Activated CD4-positive, alpha-beta T cell treated with anti-CD3 and anti-CD28 coated beads, Interleukin-10, Interleukin-2, amounts not matched to agents 100 ng/mL and 50 ng/mL, durations not matched to agents 16 hours and 8 hours (primary cell): Measurements from ENCODE around the gene ZNF469.

Experiments used
- DNase-seq: peaks from one replicate; pipeline ENCODE4 v3.0.0-alpha.2; 2020

Gene ZNF469

DNA sequence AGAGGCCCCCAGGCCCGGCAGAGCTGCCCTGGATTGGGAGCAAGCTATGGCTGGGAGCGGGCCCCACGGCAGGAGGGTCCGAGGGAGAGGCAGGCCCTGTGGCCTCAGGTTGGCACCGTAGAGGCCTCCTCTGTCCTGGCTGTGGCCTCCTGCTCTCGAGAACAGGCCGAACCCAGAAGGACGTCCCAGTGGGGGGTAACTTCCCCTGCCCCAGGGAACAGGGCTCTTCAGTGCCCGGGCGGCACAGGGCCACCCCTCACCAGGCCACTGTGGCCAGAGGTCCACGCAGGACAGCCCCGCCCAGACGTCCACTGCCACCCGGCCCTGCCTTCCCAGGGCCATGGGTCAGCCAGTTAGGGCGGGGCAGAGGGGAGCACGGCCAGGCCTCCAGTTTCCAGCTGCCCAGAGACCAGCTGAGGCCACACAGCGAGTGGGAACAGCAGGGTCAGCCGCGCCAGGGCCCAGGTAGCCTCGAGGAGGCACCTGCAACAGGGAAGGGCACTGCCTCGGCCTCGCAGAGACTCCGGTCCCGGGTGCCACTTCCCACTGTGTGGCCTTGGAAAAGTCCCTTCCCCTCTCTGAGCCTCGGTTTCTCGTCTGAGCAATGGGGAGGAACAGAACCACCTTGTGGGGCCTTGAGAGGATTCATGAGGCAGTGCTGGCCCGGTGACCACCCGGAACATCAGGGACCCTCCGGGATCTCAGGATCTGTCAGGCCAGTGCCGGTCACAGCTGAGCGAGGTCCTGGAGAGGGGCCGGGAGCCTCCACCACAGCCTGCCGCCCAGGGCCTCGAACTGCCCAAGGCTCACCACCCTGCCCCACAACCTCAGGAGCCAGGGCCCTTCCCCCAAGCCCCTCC is 32.0 kb downstream of the ZNF469 start:
- DNase-seq: no peak

DNA sequence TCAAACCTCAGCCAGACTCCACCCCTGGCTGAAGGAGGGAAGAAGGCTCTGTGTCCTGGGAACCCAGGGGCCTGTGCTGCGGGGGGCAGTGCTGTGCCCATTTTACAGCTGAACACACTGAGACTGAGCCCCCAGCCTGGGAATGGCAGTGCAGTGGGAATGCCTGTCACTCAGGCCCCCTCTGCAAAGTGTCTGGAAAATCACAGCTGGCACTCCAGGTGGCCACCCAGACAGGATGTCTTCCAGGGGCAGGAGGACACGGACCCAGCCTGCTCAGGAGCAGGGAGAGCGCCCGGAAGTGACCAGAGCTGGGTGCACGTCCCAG is 32.6 kb downstream of the ZNF469 start:
- no peak for DNase-seq

DNA sequence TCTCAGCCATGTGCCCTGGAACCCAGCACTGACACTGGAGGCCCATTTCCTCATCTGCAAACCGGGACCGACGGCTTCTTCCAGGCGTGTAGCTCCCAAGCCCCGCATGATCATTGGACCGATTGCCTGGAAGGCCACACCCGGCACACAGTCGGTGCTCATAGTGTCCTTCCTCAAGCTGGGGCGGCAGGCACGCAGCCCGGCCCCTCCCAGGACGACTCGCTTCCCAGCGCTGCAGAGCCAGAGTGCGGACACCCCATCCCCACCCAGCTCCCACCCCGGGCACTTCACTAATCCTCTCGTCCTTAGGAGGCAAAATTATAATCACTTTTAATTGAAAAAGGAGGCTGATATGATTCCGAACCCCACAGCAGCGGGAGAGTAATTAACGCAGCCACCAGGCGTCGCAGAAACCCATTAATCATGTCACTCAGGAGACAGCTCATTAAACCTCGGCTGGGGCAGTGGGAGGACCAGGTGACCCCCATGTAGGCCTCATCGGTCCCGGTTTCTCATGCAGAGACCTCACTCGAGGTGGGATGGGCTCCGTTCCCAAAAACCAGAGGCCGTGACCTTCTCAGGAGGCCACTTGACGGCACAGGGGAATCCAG is 33.1 kb downstream of the ZNF469 start:
- no peak for DNase-seq

DNA sequence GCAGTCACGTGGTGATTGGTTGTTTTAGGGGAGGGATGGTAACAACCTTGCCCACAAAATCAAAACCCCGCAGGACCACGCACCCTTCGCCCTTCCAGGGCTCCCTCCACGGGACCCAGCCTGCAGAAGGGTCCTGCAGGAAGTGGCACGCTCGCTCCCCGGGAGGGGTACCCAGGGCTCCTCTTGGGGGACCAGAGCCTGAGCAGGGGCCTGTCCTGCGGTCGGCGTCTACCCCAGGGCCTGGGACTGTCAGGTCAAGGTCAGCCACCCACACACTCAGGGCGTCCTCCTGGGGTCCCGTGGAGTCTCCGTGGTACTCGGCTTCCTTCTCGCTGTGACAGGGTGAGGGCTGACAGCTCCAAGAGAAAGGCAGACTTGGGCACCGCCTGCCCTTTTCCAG is 33.9 kb downstream of the ZNF469 start:
- DNase-seq: no peak

DNA sequence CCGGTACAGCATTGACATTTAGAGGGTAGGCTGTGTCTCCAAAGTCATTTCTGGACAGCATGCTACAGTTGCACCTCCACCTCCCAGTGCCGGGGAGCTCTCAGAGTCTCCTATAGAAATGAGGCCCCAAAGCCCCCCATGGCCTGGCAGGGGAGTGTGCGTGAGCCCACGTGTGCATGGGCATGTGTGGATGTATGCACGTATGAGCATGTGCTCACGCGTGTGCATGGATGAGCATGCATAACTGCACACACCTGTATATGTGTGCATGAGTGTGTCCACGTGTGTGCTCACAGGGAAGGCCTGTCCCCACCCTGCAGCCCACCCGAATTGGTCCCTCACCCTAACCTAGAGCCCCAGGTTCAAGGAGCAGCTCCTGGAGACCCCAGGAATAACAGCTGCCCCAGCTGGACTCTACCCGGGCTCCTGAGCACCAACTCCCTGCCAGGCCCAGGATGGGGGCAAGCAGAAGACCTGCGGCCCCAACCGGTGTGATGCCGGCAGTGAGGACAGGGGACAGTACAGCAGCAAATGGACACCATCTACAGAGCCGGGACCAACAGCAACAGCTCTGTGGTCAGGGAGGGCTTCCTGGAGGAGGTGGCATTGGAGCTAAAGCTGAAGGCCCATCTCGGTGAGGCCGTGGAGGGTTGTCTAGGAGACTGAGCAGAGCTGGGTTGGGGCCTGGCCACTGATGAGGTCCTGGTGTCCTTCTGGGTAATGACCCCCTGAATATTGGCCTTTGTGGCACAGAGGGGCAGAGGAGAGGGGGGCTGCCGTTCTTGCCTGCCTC is 35.1 kb downstream of the ZNF469 start:
- DNase-seq: no peak

DNA sequence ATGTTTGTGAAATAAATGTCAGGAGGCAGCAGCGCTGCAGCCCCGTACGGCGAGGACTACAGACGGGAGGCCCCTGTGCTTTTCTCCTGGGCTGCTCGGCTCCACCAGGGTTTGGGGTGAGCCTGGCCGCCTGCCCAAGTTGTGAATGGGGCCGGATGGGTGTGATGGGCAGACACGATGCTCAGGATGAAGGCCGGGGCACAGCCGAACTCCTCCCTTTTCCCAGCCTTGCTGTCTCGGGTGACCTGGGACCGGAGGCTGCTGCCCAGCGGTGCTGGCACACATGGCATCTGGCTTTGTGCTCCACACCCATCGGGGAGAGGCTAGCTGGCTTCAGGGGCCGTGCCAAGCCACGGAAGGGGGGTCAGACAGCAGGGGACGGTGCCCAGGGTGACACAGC is 36.1 kb downstream of the ZNF469 start:
- DNase-seq: no peak

DNA sequence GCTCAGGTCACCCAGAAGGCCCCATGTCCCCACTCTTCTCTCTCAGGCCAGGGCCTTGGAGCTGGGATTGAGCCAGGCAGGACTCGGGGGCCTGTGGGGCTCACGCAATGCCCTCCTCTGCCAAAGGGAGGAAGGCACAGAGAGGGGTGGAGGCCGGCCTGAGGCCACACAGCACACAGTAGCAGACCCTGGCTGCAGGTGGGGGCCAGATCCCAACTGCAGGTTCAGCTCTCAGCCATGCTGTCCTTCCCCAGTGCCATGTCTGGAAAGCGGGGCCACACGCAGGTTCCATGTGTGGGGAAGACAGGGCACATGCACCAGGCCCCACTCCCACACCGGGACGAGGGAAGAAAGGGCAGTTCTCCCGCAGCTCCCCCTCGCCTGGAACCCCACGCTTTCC is 37.0 kb downstream of the ZNF469 start:
- no peak for DNase-seq

DNA sequence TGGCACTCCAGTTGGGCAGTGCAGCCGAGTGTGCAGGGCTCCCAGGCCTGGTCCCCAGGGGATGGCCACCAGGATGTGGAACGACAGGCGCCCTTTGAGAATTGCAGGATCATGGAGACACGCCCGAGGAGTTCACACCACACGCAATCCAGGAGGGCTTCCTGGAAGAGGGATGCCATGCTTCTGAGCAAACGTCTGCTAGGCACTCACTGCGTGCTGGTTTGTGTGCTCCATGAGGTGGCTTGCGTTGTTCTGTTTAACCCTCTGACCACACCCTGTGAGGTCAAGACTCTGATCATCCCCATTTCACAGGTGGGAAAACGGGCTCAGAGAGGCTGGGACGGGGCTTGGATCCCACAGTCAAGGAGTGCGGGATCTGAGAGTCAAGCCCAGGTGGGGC is 37.7 kb downstream of the ZNF469 start:
- no peak for DNase-seq

DNA sequence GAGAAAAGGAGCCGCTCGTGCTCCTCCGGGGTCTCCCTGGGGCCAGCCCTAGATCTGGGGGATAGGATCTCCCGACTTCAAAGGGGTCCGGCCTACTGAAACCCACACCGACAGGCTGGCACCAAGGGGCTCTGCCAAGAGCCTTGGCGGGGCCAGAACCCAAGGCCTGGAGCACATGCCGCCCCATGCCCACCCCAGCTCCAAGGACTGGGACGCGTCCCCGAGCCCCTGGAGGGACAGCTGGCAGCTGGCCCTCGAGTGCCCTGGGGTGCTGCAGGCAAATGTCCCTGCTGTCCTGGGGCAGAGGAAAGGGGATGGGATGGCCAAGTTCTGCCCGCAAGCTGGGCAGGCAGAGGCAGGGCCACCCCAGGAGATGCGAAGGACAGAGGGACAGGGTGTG is 38.5 kb downstream of the ZNF469 start:
- DNase-seq: no peak

DNA sequence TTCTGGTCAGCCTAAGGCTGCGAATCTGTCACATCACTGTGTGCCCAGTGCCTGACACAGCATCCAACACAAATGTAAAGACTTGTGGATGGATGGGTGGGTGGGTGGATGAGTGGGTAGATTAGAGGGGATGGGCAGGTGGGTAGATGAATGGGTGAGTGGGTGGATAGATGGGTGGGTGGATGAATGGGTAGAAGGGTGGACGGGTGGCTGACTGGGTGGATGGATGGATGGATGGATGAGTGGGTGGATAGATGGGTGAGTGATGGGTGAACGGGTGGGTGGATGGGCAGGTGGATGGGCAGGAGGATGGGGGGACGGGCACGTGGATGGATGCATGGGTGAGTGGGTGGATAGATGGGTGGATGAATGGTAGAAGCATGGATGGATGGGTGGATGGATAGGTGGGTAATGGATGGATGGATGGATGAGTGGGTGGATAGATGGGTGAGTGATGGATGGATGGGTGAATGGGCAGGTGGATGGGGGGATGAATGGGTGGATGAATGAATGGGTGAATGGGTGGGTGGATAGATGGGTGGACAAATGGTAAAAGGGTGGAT is 39.2 kb downstream of the ZNF469 start:
- DNase-seq: no peak

DNA sequence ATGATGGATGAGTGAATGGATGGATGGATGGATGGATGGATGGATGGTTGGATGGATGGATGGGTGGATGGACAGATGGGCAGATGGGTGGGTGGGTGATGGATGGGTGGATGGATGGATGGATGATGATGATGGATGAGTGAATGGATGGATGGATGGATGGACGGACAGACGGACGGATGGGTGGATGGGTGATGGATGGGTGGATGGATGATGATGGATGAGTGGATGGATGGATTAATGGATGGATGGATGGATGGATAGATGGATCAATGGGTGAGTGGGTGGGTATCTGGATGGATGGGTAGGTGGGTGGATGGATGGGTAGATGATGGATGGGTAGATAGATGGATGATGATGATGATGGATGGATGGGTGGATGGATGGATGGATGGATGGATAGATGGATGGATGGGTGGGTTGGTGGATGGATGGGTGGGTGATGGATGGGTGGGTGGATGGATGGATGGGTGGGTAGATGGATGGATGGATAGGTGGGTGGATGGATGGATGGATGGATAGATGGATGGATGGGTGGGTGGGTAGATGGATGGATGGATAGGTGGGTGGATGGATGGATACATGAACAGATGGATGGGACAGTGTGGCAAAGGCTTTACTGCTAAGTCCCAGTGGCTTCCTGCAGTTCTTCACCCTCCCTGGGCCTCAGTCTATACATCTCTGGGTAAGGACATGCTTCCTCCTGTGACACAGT is 40.1 kb downstream of the ZNF469 start:
- no peak for DNase-seq

DNA sequence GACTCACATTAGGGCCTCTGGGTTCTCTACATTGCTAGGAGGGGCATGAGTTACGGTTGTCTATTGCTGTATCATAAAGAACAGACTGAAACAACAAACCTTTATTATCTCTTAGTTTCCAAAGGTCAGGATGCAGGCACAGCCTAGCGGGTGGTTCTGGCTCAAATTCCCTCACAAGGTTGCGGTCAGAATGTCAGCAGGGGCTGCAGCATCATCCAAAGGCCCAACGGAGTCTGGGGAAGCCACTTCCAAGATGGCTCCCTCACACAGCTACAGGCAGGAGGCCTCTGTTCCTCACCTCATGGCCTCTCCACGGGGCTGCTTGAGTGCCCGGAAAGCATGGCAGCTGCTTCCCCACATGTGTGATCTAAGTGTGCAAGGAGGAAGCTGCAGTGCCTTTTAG is 40.7 kb downstream of the ZNF469 start:
- DNase-seq: no peak

DNA sequence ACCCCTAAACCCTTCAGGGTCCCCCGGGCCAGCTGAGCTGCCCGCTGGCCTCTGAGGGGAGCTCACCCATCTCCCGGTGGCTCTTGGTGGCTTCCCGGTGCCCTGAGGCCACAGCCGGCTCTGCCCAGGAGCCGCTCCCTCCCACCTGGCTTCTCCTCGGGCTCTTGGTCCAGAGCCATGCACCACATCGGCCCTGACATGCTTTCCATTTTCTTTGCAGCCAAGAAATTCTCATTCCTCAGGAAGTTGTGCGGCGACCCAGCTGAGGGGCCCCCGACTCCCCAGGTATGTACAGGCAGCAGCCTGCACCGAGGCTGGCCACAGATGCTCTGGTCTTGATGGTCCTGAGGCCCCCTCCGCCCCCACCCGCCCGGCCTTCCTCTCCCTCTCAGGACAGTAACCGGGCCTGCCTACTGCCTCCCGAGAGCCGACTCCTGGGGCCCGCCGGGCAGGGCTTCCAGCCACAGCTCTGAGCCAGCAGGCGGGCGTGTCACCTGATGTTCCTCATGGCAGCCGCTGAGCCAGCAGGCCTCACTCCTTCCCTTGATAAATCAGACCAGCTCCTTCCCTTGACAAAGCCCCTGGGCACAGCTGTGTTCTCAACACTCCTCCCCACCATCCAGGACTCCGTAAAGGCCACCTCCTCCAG is 42.0 kb downstream of the ZNF469 start:
- DNase-seq: no peak

DNA sequence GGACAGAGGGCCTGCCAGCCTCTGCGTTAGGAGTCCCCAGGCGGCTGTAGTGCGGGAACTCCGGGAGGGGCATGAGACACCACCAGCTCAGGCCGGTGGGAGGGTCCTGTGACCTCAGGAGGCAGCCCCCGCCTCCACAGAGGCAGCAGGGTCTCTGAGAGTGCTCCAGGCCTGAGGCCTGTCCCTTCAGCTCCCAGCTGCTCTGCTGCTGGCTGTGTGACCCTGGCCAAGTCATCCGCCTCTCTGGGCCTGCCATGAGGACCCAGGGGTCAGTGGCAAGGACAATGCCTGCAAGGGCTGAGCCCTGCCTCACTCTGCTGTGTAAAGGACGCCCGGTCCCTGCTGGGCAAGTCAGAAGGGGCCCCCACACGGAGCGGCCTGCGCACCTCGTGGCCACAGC is 43.3 kb downstream of the ZNF469 start:
- no peak for DNase-seq

DNA sequence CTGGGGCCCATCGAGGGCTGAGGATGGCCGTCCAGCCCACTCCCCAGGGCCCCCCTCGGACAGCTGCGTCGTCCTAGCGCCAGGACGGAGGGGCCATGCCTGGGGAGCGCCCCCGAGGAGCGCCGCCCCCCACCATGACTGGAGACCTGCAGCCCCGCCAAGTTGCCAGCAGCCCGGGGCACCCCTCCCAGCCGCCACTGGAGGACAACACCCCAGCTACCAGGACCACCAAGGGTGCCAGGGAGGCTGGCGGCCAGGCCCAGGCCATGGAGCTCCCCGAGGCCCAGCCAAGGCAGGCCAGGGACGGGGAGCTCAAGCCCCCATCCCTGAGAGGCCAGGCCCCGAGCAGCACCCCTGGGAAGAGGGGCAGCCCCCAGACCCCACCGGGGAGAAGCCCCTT is 44.6 kb downstream of the ZNF469 start:
- DNase-seq: no peak

DNA sequence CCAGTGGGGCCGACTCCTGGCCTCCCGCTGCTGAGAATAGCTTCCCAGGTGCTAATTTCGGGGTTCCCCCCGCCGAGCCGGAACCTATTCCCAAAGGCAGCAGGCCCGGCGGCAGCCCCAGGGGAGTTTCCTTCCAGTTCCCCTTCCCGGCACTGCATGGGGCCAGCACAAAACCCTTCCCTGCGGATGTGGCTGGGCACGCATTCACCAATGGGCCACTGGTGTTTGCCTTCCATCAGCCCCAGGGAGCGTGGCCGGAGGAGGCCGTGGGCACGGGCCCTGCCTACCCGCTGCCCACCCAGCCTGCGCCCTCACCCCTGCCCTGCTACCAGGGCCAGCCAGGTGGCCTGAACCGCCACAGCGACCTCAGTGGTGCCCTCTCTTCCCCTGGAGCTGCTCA is 45.4 kb downstream of the ZNF469 start:
- DNase-seq: no peak

DNA sequence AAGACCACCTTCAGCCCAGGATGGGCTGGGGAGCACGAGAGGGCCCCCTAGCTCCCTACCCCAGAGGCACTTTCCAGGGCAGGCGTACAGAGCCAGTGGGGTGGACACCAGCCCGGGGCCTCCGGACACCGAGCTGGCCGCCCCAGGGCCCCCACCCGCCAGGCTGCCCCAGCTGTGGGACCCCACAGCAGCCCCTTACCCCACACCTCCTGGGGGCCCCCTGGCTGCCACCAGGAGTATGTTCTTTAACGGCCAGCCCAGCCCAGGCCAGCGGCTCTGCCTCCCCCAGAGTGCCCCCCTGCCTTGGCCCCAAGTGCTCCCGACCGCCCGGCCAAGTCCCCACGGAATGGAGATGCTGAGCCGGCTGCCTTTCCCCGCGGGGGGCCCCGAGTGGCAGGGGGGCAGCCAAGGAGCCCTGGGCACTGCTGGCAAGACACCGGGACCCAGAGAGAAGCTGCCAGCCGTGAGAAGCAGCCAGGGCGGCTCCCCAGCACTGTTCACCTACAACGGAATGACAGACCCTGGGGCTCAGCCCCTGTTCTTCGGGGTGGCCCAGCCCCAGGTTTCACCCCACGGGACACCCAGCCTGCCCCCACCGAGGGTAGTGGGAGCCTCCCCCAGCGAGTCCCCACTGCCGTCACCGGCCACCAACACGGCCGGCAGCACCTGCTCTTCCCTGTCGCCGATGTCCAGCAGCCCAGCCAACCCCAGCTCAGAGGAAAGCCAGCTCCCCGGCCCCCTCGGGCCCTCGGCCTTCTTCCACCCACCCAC is 46.0 kb downstream of the ZNF469 start:
- no peak for DNase-seq

DNA sequence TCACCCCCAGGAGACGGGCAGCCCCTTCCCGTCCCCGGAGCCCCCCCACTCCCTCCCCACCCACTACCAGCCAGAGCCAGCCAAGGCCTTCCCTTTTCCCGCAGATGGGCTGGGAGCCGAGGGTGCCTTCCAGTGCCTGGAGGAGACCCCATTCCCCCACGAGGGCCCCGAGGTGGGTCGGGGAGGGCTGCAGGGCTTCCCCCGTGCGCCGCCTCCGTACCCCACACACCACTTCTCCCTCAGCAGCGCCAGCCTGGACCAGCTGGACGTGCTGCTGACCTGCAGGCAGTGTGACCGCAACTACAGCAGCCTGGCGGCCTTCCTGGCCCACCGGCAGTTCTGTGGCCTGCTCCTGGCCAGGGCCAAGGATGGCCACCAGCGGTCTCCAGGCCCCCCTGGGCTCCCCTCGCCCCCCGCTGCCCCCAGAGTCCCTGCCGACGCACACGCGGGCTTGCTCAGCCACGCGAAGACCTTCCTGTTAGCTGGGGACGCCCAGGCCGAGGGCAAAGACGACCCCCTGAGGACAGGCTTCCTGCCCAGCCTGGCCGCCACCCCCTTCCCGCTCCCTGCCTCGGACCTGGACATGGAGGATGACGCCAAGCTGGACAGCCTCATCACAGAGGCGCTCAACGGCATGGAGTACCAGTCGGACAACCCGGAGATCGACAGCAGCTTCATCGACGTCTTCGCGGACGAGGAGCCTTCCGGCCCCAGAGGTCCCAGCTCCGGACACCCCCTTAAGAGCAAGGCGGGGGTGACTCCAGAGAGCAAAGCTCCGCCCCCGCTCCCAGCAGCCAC is 46.8 kb downstream of the ZNF469 start:
- no peak for DNase-seq

DNA sequence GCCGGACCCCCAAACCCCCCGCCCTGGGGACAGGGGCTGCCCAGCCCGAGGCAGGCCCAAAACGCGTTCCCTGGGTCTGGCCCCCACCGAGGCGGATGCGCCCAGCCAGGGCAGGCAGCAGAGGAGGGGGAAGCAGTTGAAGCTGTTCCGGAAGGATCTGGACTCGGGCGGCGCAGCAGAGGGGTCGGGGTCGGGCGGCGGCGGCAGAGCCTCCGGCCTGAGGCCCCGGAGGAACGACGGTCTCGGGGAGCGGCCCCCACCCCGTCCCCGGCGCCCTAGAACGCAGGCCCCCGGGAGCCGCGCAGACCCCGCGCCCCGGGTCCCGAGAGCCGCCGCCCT is 47.4 kb downstream of the ZNF469 start:
- no peak for DNase-seq

DNA sequence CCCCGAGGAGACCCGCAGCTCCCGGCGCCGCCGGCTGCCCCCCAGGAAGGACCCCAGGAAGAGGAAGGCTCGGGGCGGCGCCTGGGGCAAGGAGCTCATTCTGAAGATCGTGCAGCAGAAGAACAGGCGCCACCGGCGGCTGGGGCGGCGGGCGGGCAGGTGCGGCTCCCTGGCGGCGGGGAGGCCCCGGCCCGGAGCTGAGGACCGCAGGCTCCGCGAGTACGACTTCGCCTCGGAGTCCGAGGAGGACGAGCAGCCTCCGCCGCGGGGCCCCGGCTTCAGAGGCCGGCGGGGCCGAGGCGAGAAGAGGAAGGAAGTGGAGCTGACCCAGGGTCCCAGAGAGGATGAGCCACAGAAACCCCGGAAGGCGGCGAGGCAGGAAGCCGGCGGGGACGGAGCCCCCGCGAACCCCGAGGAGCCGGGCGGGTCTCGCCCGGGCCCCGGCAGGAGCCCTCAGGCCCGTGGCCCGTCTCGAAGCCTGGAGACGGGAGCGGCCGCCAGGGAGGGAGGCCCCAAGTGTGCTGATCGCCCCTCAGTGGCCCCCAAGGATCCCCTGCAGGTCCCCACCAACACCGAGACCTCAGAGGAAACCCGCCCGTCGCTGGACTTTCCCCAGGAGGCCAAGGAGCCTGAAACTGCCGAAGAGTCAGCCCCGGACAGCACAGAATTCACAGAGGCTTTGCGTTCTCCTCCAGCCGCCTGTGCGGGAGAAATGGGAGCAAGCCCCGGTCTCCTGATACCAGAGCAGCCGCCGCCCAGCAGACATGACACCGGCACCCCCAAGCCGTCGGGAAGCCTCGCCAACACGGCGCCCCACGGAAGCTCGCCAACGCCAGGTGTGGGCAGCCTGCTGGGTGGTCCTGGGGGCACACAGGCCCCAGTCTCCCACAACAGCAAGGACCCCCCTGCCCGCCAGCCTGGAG is 48.0 kb downstream of the ZNF469 start:
- DNase-seq: peak; percentile 37
